ENCODE data around the gene CD244.

DNA sequence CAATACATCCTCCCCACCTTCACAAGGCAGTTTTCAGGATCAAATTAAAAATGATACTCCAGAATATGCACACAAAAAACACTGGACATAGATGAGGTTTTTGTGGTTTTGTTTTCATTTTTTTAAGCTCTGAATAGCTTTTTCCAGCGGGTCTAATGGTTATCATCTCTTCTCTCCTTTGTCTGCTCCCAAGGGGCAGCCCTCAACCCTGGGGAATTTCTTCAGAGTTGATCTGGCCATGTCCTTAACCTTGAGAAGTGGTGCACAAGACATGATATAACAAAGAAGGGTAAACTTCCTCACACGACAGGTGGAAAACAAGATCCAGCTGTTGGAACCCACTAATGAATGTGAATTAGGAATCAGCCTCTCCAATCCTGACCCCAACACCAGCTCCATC is 1.5 kb upstream of the CD244 start:
- TF ChIP-seq, protein P1, sequence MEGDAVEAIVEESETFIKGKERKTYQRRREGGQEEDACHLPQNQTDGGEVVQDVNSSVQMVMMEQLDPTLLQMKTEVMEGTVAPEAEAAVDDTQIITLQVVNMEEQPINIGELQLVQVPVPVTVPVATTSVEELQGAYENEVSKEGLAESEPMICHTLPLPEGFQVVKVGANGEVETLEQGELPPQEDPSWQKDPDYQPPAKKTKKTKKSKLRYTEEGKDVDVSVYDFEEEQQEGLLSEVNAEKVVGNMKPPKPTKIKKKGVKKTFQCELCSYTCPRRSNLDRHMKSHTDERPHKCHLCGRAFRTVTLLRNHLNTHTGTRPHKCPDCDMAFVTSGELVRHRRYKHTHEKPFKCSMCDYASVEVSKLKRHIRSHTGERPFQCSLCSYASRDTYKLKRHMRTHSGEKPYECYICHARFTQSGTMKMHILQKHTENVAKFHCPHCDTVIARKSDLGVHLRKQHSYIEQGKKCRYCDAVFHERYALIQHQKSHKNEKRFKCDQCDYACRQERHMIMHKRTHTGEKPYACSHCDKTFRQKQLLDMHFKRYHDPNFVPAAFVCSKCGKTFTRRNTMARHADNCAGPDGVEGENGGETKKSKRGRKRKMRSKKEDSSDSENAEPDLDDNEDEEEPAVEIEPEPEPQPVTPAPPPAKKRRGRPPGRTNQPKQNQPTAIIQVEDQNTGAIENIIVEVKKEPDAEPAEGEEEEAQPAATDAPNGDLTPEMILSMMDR (IDR thresholded peaks at IDR 0.05; ENCODE audit: poor library complexity, severe bottlenecking): no peak
- TF ChIP-seq, protein P2, sequence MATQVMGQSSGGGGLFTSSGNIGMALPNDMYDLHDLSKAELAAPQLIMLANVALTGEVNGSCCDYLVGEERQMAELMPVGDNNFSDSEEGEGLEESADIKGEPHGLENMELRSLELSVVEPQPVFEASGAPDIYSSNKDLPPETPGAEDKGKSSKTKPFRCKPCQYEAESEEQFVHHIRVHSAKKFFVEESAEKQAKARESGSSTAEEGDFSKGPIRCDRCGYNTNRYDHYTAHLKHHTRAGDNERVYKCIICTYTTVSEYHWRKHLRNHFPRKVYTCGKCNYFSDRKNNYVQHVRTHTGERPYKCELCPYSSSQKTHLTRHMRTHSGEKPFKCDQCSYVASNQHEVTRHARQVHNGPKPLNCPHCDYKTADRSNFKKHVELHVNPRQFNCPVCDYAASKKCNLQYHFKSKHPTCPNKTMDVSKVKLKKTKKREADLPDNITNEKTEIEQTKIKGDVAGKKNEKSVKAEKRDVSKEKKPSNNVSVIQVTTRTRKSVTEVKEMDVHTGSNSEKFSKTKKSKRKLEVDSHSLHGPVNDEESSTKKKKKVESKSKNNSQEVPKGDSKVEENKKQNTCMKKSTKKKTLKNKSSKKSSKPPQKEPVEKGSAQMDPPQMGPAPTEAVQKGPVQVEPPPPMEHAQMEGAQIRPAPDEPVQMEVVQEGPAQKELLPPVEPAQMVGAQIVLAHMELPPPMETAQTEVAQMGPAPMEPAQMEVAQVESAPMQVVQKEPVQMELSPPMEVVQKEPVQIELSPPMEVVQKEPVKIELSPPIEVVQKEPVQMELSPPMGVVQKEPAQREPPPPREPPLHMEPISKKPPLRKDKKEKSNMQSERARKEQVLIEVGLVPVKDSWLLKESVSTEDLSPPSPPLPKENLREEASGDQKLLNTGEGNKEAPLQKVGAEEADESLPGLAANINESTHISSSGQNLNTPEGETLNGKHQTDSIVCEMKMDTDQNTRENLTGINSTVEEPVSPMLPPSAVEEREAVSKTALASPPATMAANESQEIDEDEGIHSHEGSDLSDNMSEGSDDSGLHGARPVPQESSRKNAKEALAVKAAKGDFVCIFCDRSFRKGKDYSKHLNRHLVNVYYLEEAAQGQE (IDR thresholded peaks at IDR 0.05; ENCODE audit: borderline replicate concordance): no peak
- TF ChIP-seq POLR2AphosphoS5 (IDR thresholded peaks at IDR 0.05) (no peak), TAF1 (IDR thresholded peaks at IDR 0.05; ENCODE audit: low read depth) (no peak), EZH2 (IDR thresholded peaks at IDR 0.05; ENCODE audit: borderline replicate concordance, insufficient read depth, low read length, poor library complexity, severe bottlenecking) (no peak), SMC3 (conservative IDR thresholded peaks at IDR 0.05; ENCODE audit: poor library complexity) (no peak), EP300 (conservative IDR thresholded peaks at IDR 0.05; ENCODE audit: poor library complexity, severe bottlenecking) (no peak), RAD21 (conservative IDR thresholded peaks at IDR 0.05) (no peak)

All from neural cell (in vitro differentiated cells).